Panc1 (cell line): ENCODE measurements around the gene CKLF.

Source experiments
- POLR2AphosphoS5 ChIP-seq: IDR thresholded peaks from 2 replicates; pipeline ENCODE4 v1.6.1; 2012; ENCODE audit warnings: mild to moderate bottlenecking, low read depth, low read length, moderate library complexity
- TF ChIP-seq, protein P1 (sequence below): fragments of 450-650 bp; IDR thresholded peaks from 2 replicates; pipeline ENCODE4 v1.5.1; 2017; ENCODE audit warnings: mild to moderate bottlenecking

DNA sequence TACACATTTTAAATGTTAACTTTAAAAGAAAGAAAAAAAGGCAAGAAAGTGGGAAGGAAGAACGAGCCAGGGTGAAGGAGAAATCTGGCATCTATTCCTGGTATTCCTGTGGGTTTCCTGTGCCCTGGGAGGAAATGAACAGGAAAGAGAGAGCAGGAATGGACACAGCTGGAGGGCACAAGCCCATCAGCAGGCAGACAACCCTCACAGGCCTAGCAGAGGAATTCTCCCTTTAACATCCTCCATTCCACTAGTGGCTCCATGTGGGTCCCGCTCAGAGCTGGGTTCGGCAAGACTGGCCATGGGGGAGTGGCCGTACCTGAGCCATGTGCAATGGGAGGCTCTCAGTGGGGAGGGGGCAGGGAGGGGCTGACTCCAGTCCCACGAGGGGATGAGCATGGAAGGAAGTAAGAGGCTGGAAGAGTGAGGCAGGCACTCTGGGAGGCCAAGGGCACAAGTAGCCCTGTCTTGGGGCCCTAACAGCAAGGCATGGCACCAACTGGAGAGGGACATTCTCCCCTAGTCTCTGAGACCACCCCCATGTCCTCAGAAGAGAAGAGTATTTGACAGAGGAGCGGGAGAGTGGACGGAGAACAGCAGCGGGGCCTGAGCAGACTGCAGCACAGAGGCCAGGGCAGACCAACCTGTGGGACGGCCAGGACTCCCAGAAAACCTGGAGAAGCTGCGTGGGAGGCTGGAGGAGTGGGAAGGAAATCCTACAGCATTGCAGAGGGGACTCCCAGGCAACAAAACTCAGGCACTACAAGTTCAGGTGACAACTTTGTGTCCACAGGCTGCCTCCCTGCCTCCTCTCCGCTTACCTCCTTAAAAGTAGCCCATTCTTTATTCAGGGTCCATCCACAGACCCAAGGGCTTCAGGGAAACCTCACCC is 32.6 kb upstream of the CKLF start:
- TF ChIP-seq, protein P1, sequence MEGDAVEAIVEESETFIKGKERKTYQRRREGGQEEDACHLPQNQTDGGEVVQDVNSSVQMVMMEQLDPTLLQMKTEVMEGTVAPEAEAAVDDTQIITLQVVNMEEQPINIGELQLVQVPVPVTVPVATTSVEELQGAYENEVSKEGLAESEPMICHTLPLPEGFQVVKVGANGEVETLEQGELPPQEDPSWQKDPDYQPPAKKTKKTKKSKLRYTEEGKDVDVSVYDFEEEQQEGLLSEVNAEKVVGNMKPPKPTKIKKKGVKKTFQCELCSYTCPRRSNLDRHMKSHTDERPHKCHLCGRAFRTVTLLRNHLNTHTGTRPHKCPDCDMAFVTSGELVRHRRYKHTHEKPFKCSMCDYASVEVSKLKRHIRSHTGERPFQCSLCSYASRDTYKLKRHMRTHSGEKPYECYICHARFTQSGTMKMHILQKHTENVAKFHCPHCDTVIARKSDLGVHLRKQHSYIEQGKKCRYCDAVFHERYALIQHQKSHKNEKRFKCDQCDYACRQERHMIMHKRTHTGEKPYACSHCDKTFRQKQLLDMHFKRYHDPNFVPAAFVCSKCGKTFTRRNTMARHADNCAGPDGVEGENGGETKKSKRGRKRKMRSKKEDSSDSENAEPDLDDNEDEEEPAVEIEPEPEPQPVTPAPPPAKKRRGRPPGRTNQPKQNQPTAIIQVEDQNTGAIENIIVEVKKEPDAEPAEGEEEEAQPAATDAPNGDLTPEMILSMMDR, result no peak
- no peak for TF ChIP-seq POLR2AphosphoS5
